Epithelial cell of prostate (primary cell): Measurements from ENCODE around the gene ACAD8.

Source experiments
- DNase-seq: peaks from one replicate; pipeline ENCODE4 v3.0.0-alpha.2; 2011; ENCODE audit warnings: low read depth, low spot score
- H3K27ac ChIP-seq: fragments of 450-650 bp; 2 replicates; pipeline ENCODE4 v1.5.1; 2017; ENCODE audit warnings: mild to moderate bottlenecking

ACAD8 gene

GRCh38 chr11:134253188-134253993 lies at the start of gene ACAD8, which contains the start of gene THYN1:
Gene ACAD8 (plus strand): TSS chr11:134253568. CDS start chr11:134253601, 33 bp downstream.
Gene THYN1 (minus strand): TSS chr11:134253352. CDS start chr11:134252882, 470 bp downstream.
- peak; percentile 74 for DNase-seq
- H3K27ac ChIP-seq, result no peak within 1 kb of the TSS

DNA sequence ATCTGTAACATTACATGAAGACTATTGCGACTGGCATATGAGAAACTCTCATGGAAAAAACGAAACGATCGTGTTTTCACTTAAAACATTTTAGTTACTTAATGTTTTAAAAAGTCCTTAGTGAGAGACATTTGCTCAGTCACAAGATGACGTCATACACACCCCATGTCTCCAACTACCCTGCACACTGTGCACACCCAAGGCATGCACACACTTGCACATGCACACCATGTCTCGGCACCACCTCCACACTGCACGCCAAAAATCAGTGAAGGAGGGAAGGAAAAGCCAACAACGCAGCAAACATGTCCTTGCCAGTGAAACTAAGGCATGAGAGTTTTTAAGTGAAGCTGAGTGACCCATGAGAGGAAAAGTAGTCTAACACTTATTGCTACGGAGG lies 47.6 kb upstream of the ACAD8 start:
- H3K27ac ChIP-seq, result no peak overlapping the region

GRCh38 chr11:134206185-134206584 lies 47.2 kb upstream of the ACAD8 start:
- no peak overlapping the region for H3K27ac ChIP-seq

More for the DNA sequence above, 47.6 kb upstream of the ACAD8 start:
- no peak for DNase-seq

DNA sequence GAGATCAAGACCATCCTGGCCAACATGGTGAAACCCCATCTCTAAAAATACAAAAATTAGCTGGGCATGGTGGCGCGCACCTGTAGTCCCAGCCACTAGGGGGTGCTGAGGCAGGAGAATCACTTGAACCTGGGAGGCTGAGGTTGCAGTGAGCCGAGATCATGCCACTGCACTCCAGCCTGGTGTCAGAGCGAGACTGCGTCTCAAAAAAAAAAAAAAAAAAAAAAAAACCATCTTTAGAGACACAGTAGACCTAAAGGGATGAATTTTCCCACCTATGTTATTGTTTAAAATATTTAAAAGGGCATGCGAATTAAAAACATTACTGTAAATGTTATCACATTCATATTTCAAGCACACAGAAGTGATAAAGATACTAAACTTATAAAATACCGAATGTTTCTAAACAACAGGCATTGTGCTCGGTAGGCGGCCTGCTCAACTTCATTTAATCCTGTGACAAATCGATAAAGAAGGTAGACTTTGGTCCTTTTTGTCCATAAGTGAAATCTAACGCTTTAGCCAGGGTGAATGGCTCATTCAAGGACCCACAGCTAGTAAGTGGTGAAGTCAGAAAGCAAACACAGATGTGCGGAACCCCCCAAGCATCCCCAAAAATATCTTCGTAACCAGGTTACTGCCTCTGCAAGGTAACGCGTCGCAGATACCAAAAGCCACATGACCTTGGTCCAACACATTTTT lies 45.7 kb upstream of the ACAD8 start:
- no peak overlapping the region for H3K27ac ChIP-seq
- no peak for DNase-seq

More at GRCh38 chr11:134206185-134206584, 47.2 kb upstream of the ACAD8 start:
- DNase-seq, result no peak

DNA sequence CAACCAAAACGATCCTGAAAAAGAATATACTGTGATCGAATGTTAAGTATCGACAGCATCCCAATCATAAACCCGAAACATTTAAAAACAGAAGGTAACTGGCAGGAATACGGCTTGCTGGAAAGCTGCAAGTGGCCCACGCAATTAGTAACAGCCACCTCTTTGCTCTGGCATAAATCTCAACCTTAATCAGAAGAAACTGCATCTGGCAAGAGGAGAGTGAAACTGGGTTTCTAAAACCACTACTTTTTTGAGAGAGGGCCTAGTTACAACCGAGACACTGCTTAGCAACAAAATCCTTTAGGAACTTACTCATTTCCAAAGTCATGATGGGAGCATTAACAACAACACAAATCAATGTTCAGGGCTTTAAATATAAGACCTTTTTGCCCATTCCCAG lies 37.5 kb upstream of the ACAD8 start:
- H3K27ac ChIP-seq, result no peak overlapping the region
- DNase-seq, result no peak

- H3K27ac ChIP-seq, result no peak overlapping the region
- no peak for DNase-seq
These were observed 36.6 kb upstream of the ACAD8 start for GRCh38 chr11:134216816-134217215.

DNA sequence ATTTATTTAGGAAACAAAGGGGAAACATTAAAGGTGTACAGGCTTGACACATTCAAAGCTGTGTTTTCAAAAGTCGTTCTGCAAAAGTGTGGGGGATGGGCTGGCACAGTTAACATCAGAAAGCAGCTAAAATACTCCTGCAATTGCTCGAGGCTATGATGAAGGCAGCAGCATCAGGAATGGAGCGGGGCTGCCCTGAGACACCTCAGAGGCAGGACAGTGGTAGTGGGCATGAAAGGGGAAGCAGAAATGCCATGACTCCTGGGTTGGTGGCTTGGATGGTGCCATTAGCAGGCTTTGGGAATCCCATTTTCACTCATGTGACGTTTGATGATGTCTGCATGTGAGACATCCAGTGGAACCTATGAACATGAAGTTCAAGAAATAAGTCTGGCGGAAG lies 30.2 kb upstream of the ACAD8 start:
- no peak for DNase-seq
- no peak overlapping the region for H3K27ac ChIP-seq

DNA sequence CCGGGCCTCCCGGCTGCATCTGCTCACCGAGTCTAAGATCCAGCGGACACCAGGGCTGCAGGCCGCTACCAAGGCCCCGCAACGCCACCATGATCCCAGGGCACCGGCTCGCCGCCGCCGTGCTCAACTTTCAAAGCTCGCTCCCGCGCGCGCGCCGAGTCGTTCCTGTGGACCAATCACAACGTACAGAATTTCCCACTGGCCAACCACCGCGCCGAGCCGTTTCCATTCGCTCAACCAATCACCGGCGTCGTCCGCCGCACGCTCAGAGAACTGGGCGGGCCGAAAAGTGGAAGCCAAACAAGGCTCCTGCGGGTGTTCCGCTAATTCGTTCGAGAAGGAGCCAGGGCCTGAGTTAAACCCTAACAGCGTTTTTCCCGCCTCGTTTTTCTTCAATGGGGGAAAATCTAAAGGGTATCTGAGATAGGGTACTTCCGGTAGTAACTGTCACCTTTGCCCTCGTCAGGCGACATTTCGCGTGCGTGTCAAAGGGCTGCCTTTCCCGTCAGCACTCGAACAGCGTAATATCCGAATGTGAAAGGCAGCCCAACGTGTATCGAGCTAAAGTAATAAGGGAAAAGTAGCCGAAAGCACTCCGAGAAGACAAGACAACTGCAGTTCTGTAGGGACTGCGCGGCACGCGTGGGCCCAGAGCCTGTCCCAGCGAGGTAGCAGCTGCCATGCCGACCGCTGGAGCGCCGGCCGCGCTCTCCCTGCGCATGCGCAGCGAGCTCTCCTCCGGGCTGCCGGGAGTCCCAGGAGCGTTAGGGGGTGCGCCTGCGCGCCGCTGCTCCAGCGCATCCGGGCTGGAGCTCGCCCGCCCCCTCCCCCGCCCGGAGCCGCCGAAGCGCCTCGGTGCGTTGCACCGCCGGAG lies 29.3 kb upstream of the ACAD8 start, which contains the start of the genes NCAPD3 and VPS26B:
Gene NCAPD3 (minus strand): TSS at position 132 of the 874 bp plus-strand sequence. CDS start 41 bp downstream, at position 91.
Gene VPS26B (plus strand): TSS at position 836 of the 874 bp plus-strand sequence. CDS start 452 bp downstream, outside the sequence.
- DNase-seq, result peak; percentile 76
- peak within 1 kb of the TSS; percentile 54 for H3K27ac ChIP-seq

DNA sequence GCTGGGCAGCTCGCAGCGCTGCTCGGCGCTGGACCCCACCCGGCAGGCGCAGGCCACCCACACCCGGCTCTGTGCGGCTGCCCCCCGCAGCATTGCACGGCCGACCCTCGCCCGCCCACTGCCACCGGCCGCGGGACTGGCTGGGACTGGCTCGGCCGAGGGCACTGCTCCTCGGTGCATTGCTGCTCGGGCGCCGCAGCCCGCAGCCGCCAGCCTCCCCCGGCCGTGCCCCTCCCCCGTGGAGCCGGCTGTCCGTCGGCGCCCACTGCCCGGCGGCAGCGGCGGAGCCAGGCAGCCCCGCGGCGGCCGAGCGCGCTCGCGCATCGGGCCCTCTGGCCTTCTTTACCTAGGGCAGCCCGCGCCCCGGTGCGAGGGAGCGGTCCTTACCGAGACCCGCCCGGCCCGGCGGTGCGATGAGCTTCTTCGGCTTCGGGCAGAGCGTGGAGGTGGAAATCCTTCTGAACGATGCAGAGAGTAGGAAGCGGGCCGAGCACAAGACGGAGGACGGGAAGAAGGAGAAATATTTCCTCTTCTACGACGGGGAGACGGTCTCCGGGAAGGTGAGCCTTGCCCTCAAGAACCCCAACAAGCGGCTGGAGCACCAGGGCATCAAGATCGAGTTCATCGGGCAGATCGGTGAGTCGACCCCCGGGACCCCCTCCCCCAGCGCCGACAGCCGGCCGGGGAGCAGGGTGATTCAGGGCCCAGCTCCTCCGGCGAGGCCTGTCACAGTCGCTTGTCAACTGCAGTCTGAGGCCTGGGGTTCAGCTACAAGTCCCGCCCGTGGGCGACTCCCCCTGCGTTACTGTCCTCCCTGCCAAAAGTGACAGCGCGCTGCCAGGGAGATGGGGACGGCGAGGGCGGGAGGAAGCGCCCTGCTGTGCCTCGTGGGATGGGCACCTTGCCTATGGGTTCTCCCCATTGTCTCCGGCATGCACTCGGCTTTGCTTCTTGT lies 28.4 kb upstream of the ACAD8 start:
- H3K27ac ChIP-seq, result peak overlapping the region; percentile 54
- no peak for DNase-seq

- no peak overlapping the region for H3K27ac ChIP-seq
- no peak for DNase-seq
These were observed 26.5 kb upstream of the ACAD8 start for GRCh38 chr11:134226806-134227325.

- DNase-seq, result no peak
- H3K27ac ChIP-seq, result no peak overlapping the region
These were observed 24.7 kb upstream of the ACAD8 start for GRCh38 chr11:134228625-134229024.

DNA sequence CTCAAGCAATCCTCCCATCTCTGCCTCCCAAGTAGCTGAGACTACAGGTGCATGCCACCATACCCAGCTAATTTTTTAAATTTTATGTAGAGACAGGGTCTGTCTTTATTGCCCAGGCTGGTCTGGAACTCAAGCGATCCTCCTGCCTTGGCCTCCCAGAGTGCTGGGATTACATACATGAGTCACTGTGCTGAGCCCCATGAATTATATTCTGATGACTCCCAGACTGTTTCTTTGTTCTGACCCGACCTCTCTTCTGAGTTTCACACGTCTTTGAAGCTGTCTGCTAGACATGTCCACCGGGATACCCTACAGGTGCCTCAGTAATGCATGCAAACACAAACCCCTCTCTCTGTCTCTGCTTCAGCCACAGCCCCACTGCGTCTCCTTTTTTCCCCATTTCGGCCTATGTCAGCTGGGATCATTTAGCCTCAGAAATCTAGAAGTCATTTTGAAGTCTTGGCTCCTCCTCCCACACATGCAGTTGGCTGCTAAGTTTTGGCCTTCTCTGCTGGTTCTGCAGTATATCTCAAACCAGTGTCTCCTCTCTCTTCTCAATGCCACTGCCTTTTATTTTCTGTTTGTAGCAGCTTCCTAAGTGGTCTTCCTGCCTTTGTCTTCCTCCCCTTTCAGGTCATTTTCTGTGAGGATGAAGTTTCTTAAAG lies 24.1 kb upstream of the ACAD8 start:
- DNase-seq, result no peak
- H3K27ac ChIP-seq, result no peak overlapping the region

DNA sequence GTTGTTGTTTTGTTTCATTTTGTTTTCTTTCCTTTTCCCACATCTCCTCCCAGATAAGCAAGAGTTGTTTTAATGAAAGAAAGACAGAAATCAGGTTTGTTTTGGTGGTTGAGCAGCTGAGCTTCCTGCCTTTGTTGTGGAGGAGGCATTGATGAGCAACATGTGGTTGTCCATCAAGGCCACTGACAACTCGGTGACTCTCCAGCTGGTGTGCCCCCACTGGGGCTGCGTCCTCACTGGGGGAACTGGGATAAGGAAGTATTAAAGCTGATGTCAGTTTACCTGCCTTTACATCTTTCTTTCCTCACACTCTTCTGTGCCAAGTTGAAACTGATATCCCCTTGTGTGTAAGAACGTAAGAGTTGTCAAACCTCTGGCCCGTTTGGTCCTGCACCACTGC lies 23.0 kb upstream of the ACAD8 start:
- H3K27ac ChIP-seq, result no peak overlapping the region
- no peak for DNase-seq

GRCh38 chr11:134231958-134232659 lies 21.3 kb upstream of the ACAD8 start:
- H3K27ac ChIP-seq, result no peak overlapping the region
- DNase-seq, result no peak

GRCh38 chr11:134233729-134234179 lies 19.6 kb upstream of the ACAD8 start:
- DNase-seq, result no peak
- no peak overlapping the region for H3K27ac ChIP-seq

DNA sequence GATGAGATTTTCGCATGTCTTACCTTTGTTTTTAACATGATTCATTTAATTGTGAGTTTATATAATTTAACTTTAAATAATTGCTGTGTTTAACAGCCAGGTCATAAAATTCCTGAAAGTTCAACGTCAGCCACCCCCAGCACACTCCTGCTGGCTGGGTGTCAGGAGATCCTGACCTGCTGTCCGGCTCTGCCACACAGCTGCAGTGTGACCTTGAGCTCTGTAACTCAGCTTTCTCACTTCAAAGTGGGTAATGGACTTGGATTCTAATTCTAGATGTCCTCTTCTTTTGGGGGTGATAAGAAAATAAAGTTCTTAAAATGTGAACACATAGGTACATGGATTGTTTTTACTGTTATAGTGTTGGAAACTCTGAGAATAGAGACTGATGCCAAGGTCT lies 18.0 kb upstream of the ACAD8 start:
- DNase-seq, result no peak
- H3K27ac ChIP-seq, result no peak overlapping the region

DNA sequence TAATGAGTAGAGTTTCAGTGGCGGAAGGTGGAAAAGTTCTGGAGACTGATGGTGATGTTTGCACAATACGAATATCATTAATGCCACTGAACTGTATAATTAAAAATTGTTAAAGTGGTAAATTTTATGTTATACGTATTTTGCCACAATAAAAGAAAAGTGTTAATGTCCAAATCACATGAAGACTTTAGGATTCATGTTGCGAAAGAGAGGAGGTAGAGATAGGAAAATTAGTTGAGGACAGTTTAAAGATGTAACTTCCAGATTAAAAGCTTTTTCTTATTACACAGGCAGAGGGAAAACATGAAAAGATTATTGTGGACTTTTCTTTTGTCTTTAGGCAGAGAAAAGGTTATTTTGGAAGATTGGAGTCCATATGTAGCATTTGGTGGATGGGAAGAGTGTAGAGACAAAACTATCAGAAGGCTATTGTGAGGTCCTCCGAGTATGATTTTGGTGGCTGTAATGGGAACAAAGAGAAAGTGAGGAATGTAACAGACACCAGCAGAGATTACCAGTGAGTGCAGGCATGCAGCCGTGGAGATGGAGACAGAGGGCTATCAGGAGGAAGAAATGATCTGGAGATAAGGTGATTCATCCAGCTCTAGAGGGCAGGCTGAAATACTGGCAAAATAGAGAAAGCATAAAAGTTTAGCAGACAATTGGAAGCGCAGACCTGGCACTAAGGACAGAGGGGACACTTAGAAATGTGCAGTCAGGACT lies 16.4 kb upstream of the ACAD8 start:
- no peak overlapping the region for H3K27ac ChIP-seq
- no peak for DNase-seq
